GM12878 (cell line): ENCODE data around the gene SGMS1. TPM values are rescaled to one million over a fixed set of nuclear protein-coding genes. Genes with fewer than 3 reads are reported as not detected.

ENCODE experiments used
- ATAC-seq: fragments of 200-7000 bp; cut with Tn5 transposase; 3 replicates; pipeline ENCODE4 v1.9.1; 2020; ENCODE audit warnings: mild to moderate bottlenecking, moderate library complexity
- BruUV-seq: library from RNA; stranded (reverse); fragments of 400-500 nt; replicated peaks from 2 replicates; lab custom pipeline; 2021; lab: Mats Ljungman, UMichigan
- CTCF ChIA-PET: fragments of 300-600 bp; sonication (Branson Sonifier 250); formaldehyde crosslinking; extraction: SDS; loops from one replicate; lab custom pipeline; 2021; ENCODE audit warnings: inconsistent platforms; lab: Yijun Ruan, JAX
- POLR2A ChIA-PET: fragments of 350-600 bp; formaldehyde crosslinking; extraction: SDS; loops from one replicate; lab custom pipeline; 2021; ENCODE audit warnings: inconsistent platforms; lab: Charles Lee
- RAD21 ChIA-PET: fragments of 300-600 bp; sonication (Branson Sonifier 250); formaldehyde crosslinking; loops from one replicate; lab custom pipeline; 2023; ENCODE audit warnings: antibody characterized with exemption; ENCODE audit not compliant: unreplicated experiment; lab: Charles Lee
- SMC1A ChIA-PET: fragments of 300-600 bp; sonication (Branson Sonifier 250); formaldehyde crosslinking; loops from one replicate; lab custom pipeline; 2023; ENCODE audit not compliant: unreplicated experiment, uncharacterized antibody; lab: Charles Lee
- DNase-seq: peaks from one replicate; pipeline ENCODE4 v3.0.0-alpha.2; 2011; ENCODE audit warnings: low read depth, low spot score
- FAIRE-seq: peaks from 3 replicates; lab custom pipeline; 2011; peaks lifted over from hg19 to GRCh38; lab: Jason Lieb, UNC
- H2AFZ ChIP-seq: 2 replicates; pipeline ENCODE4 v1.6.0; 2011; ENCODE audit warnings: low read depth, low read length, control low read depth; ENCODE audit not compliant: control insufficient read depth
- H3K27ac ChIP-seq: 2 replicates; pipeline ENCODE4 v1.5.1; 2011; ENCODE audit warnings: control low read depth; ENCODE audit not compliant: control insufficient read depth, insufficient read depth
- H3K27me3 ChIP-seq, 2 experiments: replicated peaks in 1 of 2; 2 replicates each; pipeline versions ENCODE4 v1.6.0 to v1.6.1; 2011; ENCODE audit warnings: low read length in 1 of 2; ENCODE audit not compliant: control insufficient read depth in 2 of 2, insufficient read depth in 2 of 2
- H3K36me3 ChIP-seq, 2 experiments: 2 replicates each; pipeline ENCODE4 v1.5.1; 2011; ENCODE audit warnings: low read length in 1 of 2; ENCODE audit not compliant: control insufficient read depth in 2 of 2, insufficient read depth in 2 of 2
- H3K4me1 ChIP-seq: 2 replicates; pipeline ENCODE4 v1.6.1; 2011; ENCODE audit warnings: mild to moderate bottlenecking, low read length, moderate library complexity, mixed read lengths; ENCODE audit not compliant: control insufficient read depth, insufficient read depth
- H3K4me2 ChIP-seq: 2 replicates; pipeline ENCODE4 v1.6.0; 2011; ENCODE audit warnings: control low read depth; ENCODE audit not compliant: control insufficient read depth, insufficient read depth
- H3K4me3 ChIP-seq: fragments of 200-600 bp; sonication (generic); 2 replicates; pipeline ENCODE4 v1.5.1; 2016
- H3K79me2 ChIP-seq: 2 replicates; pipeline ENCODE4 v1.6.0; 2011; ENCODE audit warnings: low read length; ENCODE audit not compliant: control insufficient read depth, insufficient read depth
- H3K9ac ChIP-seq: 2 replicates; pipeline ENCODE4 v1.8.0; 2011; ENCODE audit warnings: low read length, control low read depth, mixed read lengths; ENCODE audit not compliant: control insufficient read depth, insufficient read depth
- H3K9me3 ChIP-seq: replicated peaks from 3 replicates; pipeline ENCODE4 v1.5.1; 2011; ENCODE audit warnings: mild to moderate bottlenecking, low read length; ENCODE audit not compliant: control insufficient read depth, insufficient read depth
- H4K20me1 ChIP-seq: 2 replicates; pipeline ENCODE4 v1.6.0; 2011; ENCODE audit not compliant: control insufficient read depth, insufficient read depth
- BHLHE40 ChIP-seq, 2 experiments: fragments of 450-650 bp in 1 of 2; IDR thresholded peaks; 2 replicates each; pipeline ENCODE4 v1.6.1; 2011 to 2017; ENCODE audit warnings: low read depth in 2 of 2, borderline replicate concordance in 1 of 2, improper control_type of control experiment in 1 of 2, low read length in 1 of 2, mild to moderate bottlenecking in 1 of 2
- CREM ChIP-seq: IDR thresholded peaks from 2 replicates; pipeline ENCODE4 v1.6.1; 2014; ENCODE audit warnings: antibody characterized with exemption, low read depth
- CTCF ChIP-seq, 3 experiments: IDR thresholded peaks in 2 of 3; conservative IDR thresholded peaks in 1 of 3; 2 replicates each; pipeline ENCODE4 v1.5.1; 2011; ENCODE audit warnings: low read depth in 3 of 3, low read length in 3 of 3, mild to moderate bottlenecking in 3 of 3, control low read depth in 2 of 3, moderate library complexity in 2 of 3, inconsistent platforms in 1 of 3, mixed read lengths in 1 of 3; ENCODE audit not compliant: control insufficient read depth in 2 of 3, insufficient read depth in 1 of 3; ENCODE audit errors: extremely low read depth in 1 of 3
- E2F4 ChIP-seq: IDR thresholded peaks from 2 replicates; pipeline ENCODE4 v1.6.1; 2012; ENCODE audit warnings: low read depth, low read length, improper control_type of control experiment
- EED ChIP-seq: sonication (generic); IDR thresholded peaks from 2 replicates; pipeline ENCODE4 v1.6.1; 2016; ENCODE audit warnings: antibody characterized with exemption, low read depth
- IKZF2 ChIP-seq, 2 experiments: fragments of 450-650 bp; IDR thresholded peaks; 2 replicates each; pipeline ENCODE4 v1.6.1; 2017; ENCODE audit warnings: mild to moderate bottlenecking in 2 of 2, moderate library complexity in 2 of 2
- KDM1A ChIP-seq: fragments of 200-600 bp; sonication (generic); IDR thresholded peaks from 2 replicates; pipeline ENCODE4 v1.6.1; 2016; ENCODE audit warnings: borderline replicate concordance
- NFYA ChIP-seq: IDR thresholded peaks from 2 replicates; pipeline ENCODE4 v1.6.1; 2011; ENCODE audit warnings: low read depth, mild to moderate bottlenecking, low read length, improper control_type of control experiment, borderline replicate concordance
- NFYB ChIP-seq: IDR thresholded peaks from 2 replicates; pipeline ENCODE4 v1.6.1; 2011; ENCODE audit warnings: low read depth, mild to moderate bottlenecking, low read length, improper control_type of control experiment, moderate library complexity; ENCODE audit not compliant: insufficient read depth
- NKRF ChIP-seq: fragments of 450-650 bp; conservative IDR thresholded peaks from 2 replicates; pipeline ENCODE4 v1.6.1; 2017; ENCODE audit warnings: mild to moderate bottlenecking, moderate library complexity
- NR2C1 ChIP-seq: fragments of 450-650 bp; IDR thresholded peaks from 2 replicates; pipeline ENCODE4 v1.6.1; 2017; ENCODE audit warnings: antibody characterized with exemption, mild to moderate bottlenecking, moderate library complexity
- POLR2A ChIP-seq: IDR thresholded peaks from 2 replicates; pipeline ENCODE4 v1.6.1; 2011; ENCODE audit warnings: low read depth, mild to moderate bottlenecking, low read length
- RB1 ChIP-seq: fragments of 450-650 bp; formaldehyde crosslinking; IDR thresholded peaks from 2 replicates; pipeline ENCODE4 v1.6.1; 2017; ENCODE audit warnings: mild to moderate bottlenecking, borderline replicate concordance
- STAT3 ChIP-seq: IDR thresholded peaks from 2 replicates; pipeline ENCODE4 v1.6.1; 2011; ENCODE audit warnings: low read depth, low read length, improper control_type of control experiment
- ZNF207 ChIP-seq: fragments of 450-650 bp; IDR thresholded peaks from 2 replicates; pipeline ENCODE4 v1.6.1; 2014; ENCODE audit warnings: antibody characterized with exemption, mild to moderate bottlenecking, borderline replicate concordance
- ZZZ3 ChIP-seq: IDR thresholded peaks from 2 replicates; pipeline ENCODE4 v1.6.1; 2011; ENCODE audit warnings: low read depth; ENCODE audit not compliant: control insufficient read depth, insufficient read length
- WGBS: methylation state at CpG from one replicate; pipeline ENCODE4 v1.1.6; 2016; ENCODE audit warnings: low lambda C conversion rate; ENCODE audit not compliant: insufficient replicate concordance, insufficient coverage; ENCODE audit errors: missing lambda C conversion rate; 5-methylcytosine and 5-hydroxymethylcytosine counted together
- in situ Hi-C: fragments of 300-500 bp; cut with MboI; formaldehyde crosslinking; loops from 9 replicates; pipeline ENCODE4 v1.14.3; 2018; ENCODE audit warnings: mixed read lengths
- intact Hi-C: fragments of 100-400 bp; cut with micrococcal nuclease; formaldehyde crosslinking; loops from one replicate; pipeline ENCODE4 v1.14.2; 2022; ENCODE audit not compliant: unreplicated experiment
- polyA plus RNA-seq, 11 experiments: library from polyadenylated mRNA; depleted of rRNA in 4 of 11; unstranded in 6 of 11; stranded (reverse) in 5 of 11; fragments of >200 nt; fragmentation: Nextera tagmentation in 4 of 11; fragmentation: Illumina TruSeq in 1 of 11; extraction: Ambion mirVana in 4 of 11; extraction: Trizol in 1 of 11; gene quantifications; 1 replicate in 1 of 11; 2 replicates in 10 of 11; pipeline versions ENCODE4 v1.2.1 to v1.2.3, GENCODE V29; 2011 to 2016; ENCODE audit warnings: inconsistent platforms in 2 of 11, missing spikeins in 2 of 11, low read depth in 1 of 11
- total RNA-seq, 4 experiments: library from RNA; depleted of rRNA in 3 of 4; stranded (reverse); fragments of >200 nt in 3 of 4; fragmentation: Illumina TruSeq in 1 of 4; extraction: Trizol in 1 of 4; gene quantifications; 2 replicates each; pipeline versions ENCODE4 v1.2.1 to v1.2.3, GENCODE V29; 2013 to 2021

SGMS1 gene
- total and polyA plus RNA-seq, 10 of the 15 experiments (the other 5 are each of a cell fraction or from before 2014, with no cell fraction given): 1.4 to 14.5 (median 4.9) TPM

DNA sequence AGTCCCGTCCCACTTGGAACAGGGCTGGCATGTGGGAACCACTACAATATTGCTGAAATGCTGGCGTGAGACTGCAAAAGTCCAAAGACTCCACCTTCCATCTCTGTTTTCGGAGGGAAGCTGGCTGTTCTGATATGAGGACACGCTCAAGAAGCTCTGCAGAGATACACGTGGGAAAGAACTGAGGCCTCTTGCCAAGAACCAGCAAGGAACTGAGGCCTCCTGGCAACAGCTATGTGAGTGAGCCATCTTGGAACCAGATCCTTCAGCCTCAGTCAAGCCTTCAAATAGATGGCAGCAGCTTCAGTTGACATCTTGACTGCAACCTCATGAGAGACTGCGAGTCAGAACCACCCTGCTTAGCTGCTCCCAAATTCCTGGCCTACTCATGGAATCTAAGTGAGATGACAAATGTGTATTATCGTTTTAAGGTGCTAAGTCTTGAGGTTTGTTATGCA lies 30.8 kb downstream of the SGMS1 start:
- POLR2A ChIA-PET: no interaction called here
- BruUV-seq: no TSS peak
- intact Hi-C loops: no loop called here
- Histone ChIP-seq H3K4me1 (no peaks in the 10 kb centered on the region), H3K9ac (no peak overlapping the region), H3K4me3 (no peak overlapping the region), H4K20me1 (no peaks in the 10 kb centered on the region), H3K36me3 (no peaks in the 10 kb centered on the region), H3K9me3 (no peaks in the 10 kb centered on the region), H3K27me3 (no peaks in the 10 kb centered on the region), H3K79me2 (no peaks in the 10 kb centered on the region; the same call in 1 of the 2 replicates), H2AFZ (no peak overlapping the region), H3K4me2 (no peak overlapping the region), H3K27ac (no peak overlapping the region)
- 97% methylated on average over 7 of the region's 7 CpGs for WGBS
- FAIRE-seq (no peak), DNase-seq (no peak), ATAC-seq (no peak)
- in situ Hi-C loops: no loop called here
- SMC1A ChIA-PET: interaction anchor here (1.5 to 1.6 kb wide), 2 partner anchors 10 to 27 kb away, joined by 5 read pairs; no protein-coding TSS in a partner anchor
- CTCF ChIA-PET: interaction anchor here (0.6 to 1.0 kb wide), 3 partner anchors 17 to 317 kb away, joined by 3 read pairs; no protein-coding TSS in a partner anchor
- no peak for TF ChIP-seq CREM
- no peak for TF ChIP-seq E2F4
- TF ChIP-seq KDM1A: no peak
- no peak for TF ChIP-seq BHLHE40 (IDR thresholded peaks at IDR 0.05; ENCODE audit: borderline replicate concordance in 1 of 2, low read depth in 2 of 2, low read length in 1 of 2)
- TF ChIP-seq NFYB: no peak
- TF ChIP-seq ZZZ3: no peak
- no peak for TF ChIP-seq RB1
- TF ChIP-seq STAT3: no peak
- no peak for TF ChIP-seq POLR2A
- no peak for TF ChIP-seq ZNF207
- no peak for TF ChIP-seq NFYA
- TF ChIP-seq IKZF2 (IDR thresholded peaks at IDR 0.05): no peak
- no peak for TF ChIP-seq EED
- TF ChIP-seq CTCF (IDR thresholded peaks at IDR 0.05 in 2 of 3, conservative IDR thresholded peaks at IDR 0.05 in 1 of 3; ENCODE audit: control insufficient read depth in 2 of 3, extremely low read depth in 1 of 3, insufficient read depth in 1 of 3, low read depth in 3 of 3, low read length in 3 of 3): no peak
- TF ChIP-seq NR2C1: no peak
- no peak for TF ChIP-seq NKRF
- RAD21 ChIA-PET: no interaction called here
